GM13977 (cell line): Measurements from ENCODE around the gene ASB8.

ENCODE experiments used
- DNase-seq: peaks from one replicate; pipeline ENCODE4 v3.0.0; 2012; ENCODE audit warnings: low spot score
- CTCF ChIP-seq: IDR thresholded peaks from 2 replicates; pipeline ENCODE4 v1.5.1; 2012; ENCODE audit warnings: mild to moderate bottlenecking, control low read depth; ENCODE audit not compliant: insufficient read depth; ENCODE audit errors: extremely low read depth, missing control alignments
- in situ Hi-C: fragments of 300-500 bp; cut with MboI; formaldehyde crosslinking; loops from one replicate; pipeline ENCODE4 v1.12.0; 2022; ENCODE audit warnings: low sequenced_read_pairs, low pct_unique_long_range_greater_than_20kb, mixed read lengths, inconsistent platforms; ENCODE audit not compliant: unreplicated experiment

ASB8 gene

GRCh38 chr12:48183876-48184548 lies 26.7 kb upstream of the ASB8 start:
- in situ Hi-C loops: loop anchor here (25.0 kb wide), 1 partner anchor 428 kb away; no protein-coding TSS in a partner anchor
- TF ChIP-seq CTCF: no peak
- no peak for DNase-seq

GRCh38 chr12:48183091-48183875 lies 26.0 kb upstream of the ASB8 start, which contains the start of gene CCDC184:
TSS of gene CCDC184 (plus strand) at chr12:48183644. CDS start at chr12:48184123, 479 bp downstream.
- peak; percentile 85 for DNase-seq

GRCh38 chr12:48182631-48183030 lies 25.3 kb upstream of the ASB8 start:
- TF ChIP-seq CTCF: no peak
- in situ Hi-C loops: loop anchor here (25.0 kb wide), 1 partner anchor 430 kb away; no protein-coding TSS in a partner anchor

More at GRCh38 chr12:48183091-48183875, 26.0 kb upstream of the ASB8 start, which contains the start of gene CCDC184:
- in situ Hi-C loops: loop anchor here (25.0 kb wide), 1 partner anchor 429 kb away; no protein-coding TSS in a partner anchor
- TF ChIP-seq CTCF: peak; percentile 51

GRCh38 chr12:48180857-48181495 lies 23.7 kb upstream of the ASB8 start:
- no peak for DNase-seq
- no peak for TF ChIP-seq CTCF
- in situ Hi-C loops: loop anchor here (25.0 kb wide), 1 partner anchor 431 kb away; no protein-coding TSS in a partner anchor

More at GRCh38 chr12:48182631-48183030, 25.3 kb upstream of the ASB8 start:
- no peak for DNase-seq

- in situ Hi-C loops: loop anchor here (25.0 kb wide), 1 partner anchor 432 kb away; no protein-coding TSS in a partner anchor
- no peak for DNase-seq
- no peak for TF ChIP-seq CTCF
These were observed 23.1 kb upstream of the ASB8 start for GRCh38 chr12:48180424-48180823.

- DNase-seq: no peak
- TF ChIP-seq CTCF: no peak
- in situ Hi-C loops: loop anchor here (25.0 kb wide), 1 partner anchor 433 kb away; no protein-coding TSS in a partner anchor
These were observed 22.2 kb upstream of the ASB8 start for GRCh38 chr12:48179466-48179865.
